K562 (cell line): ENCODE results near the gene E2F7. TPM values are rescaled to one million over a fixed set of nuclear protein-coding genes. Genes with fewer than 3 reads are reported as not detected.

Source experiments
- ATAC-seq: fragments of 200-7000 bp; cut with Tn5 transposase; 3 replicates; pipeline ENCODE4 v1.9.1; 2020; ENCODE audit warnings: moderate library complexity
- BruUV-seq: library from RNA; stranded (reverse); fragments of 400-500 nt; replicated peaks from 2 replicates; lab custom pipeline; 2021; lab: Mats Ljungman, UMichigan
- CTCF ChIA-PET: fragments of 300-600 bp; formaldehyde crosslinking; extraction: SDS; loops from one replicate; lab custom pipeline; 2021; ENCODE audit warnings: low intra/inter-chr PET ratio; lab: Yijun Ruan, JAX
- POLR2A ChIA-PET: fragments of 300-600, 350-650 bp; sonication (Branson Sonifier 250); formaldehyde crosslinking; extraction: SDS; loops from one replicate; lab custom pipeline; 2021; ENCODE audit warnings: antibody characterized with exemption, inconsistent platforms; lab: Yijun Ruan, JAX
- DNase-seq, 4 experiments: peaks; one replicate each; pipeline versions ENCODE4 v3.0.0 to v3.0.0-alpha.2; 2011 to 2018; ENCODE audit warnings: low spot score in 3 of 4, mixed read lengths in 3 of 4; ENCODE audit errors: extremely low read depth in 1 of 4
- FAIRE-seq: peaks from 2 replicates; lab custom pipeline; 2011; peaks lifted over from hg19 to GRCh38; lab: Jason Lieb, UNC
- H2AFZ ChIP-seq: 2 replicates; pipeline ENCODE4 v1.6.0; 2011; ENCODE audit warnings: low read depth, low read length, control low read depth, inconsistent platforms
- H3K27ac ChIP-seq: fragments of 200-600 bp; 3 replicates; pipeline ENCODE4 v1.8.0; 2011; ENCODE audit warnings: low read depth, mild to moderate bottlenecking, control low read depth, inconsistent platforms, low read length, moderate library complexity, mixed read lengths; ENCODE audit errors: extremely low read depth
- H3K27me3 ChIP-seq, 2 experiments: fragments of 300-600 bp in 1 of 2; 2 replicates in 1 of 2; 3 replicates in 1 of 2; pipeline versions ENCODE4 v1.6.0 to v1.8.0; 2011; ENCODE audit warnings: inconsistent platforms in 2 of 2, low read length in 2 of 2, mild to moderate bottlenecking in 1 of 2, mixed read lengths in 1 of 2, moderate library complexity in 1 of 2; ENCODE audit not compliant: control insufficient read depth in 2 of 2, insufficient read depth in 2 of 2
- H3K36me3 ChIP-seq: fragments of 300-600 bp; 3 replicates; pipeline ENCODE4 v1.8.0; 2011; ENCODE audit warnings: mild to moderate bottlenecking, low read length, inconsistent platforms; ENCODE audit not compliant: control insufficient read depth, insufficient read depth
- H3K4me1 ChIP-seq, 2 experiments: fragments of 200-600 bp in 1 of 2; replicated peaks in 1 of 2; 2 replicates in 1 of 2; 3 replicates in 1 of 2; pipeline versions ENCODE4 v1.5.1 to v1.8.0; 2011; ENCODE audit warnings: inconsistent platforms in 2 of 2, low read length in 2 of 2, mild to moderate bottlenecking in 1 of 2, mixed read lengths in 1 of 2, moderate library complexity in 1 of 2; ENCODE audit not compliant: control insufficient read depth in 2 of 2, insufficient read depth in 2 of 2
- H3K4me2 ChIP-seq: 2 replicates; pipeline ENCODE4 v1.6.1; 2011; ENCODE audit warnings: low read length, control low read depth, inconsistent platforms, mixed read lengths; ENCODE audit not compliant: insufficient read depth
- H3K4me3 ChIP-seq: fragments of 200-600 bp; sonication (generic), shearing (Covaris generic); 2 replicates; pipeline ENCODE4 v1.5.1; 2016; ENCODE audit warnings: control low read depth, inconsistent platforms
- H3K79me2 ChIP-seq: fragments of 200-600 bp; 3 replicates; pipeline ENCODE4 v1.8.0; 2011; ENCODE audit warnings: low read length, inconsistent platforms; ENCODE audit not compliant: control insufficient read depth, insufficient read depth
- H3K9ac ChIP-seq, 2 experiments: 2 replicates each; pipeline versions ENCODE4 v1.6.0 to v1.6.1; 2011; ENCODE audit warnings: low read depth in 2 of 2, low read length in 2 of 2, control low read depth in 1 of 2, inconsistent platforms in 1 of 2, mild to moderate bottlenecking in 1 of 2, mixed read lengths in 1 of 2; ENCODE audit not compliant: insufficient read depth in 1 of 2
- H3K9me1 ChIP-seq: one replicate; pipeline ENCODE4 v1.6.0; 2011; ENCODE audit warnings: inconsistent platforms, mild to moderate bottlenecking, low read length, moderate library complexity; ENCODE audit not compliant: control insufficient read depth, insufficient read depth
- H3K9me3 ChIP-seq: replicated peaks from 2 replicates; pipeline ENCODE4 v1.5.1; 2011; ENCODE audit warnings: low read depth, low read length, inconsistent platforms; ENCODE audit not compliant: control insufficient read depth, insufficient read depth
- H4K20me1 ChIP-seq: replicated peaks from 2 replicates; pipeline ENCODE4 v1.6.1; 2011; ENCODE audit warnings: low read length, inconsistent platforms, mixed read lengths; ENCODE audit not compliant: control insufficient read depth, insufficient read depth
- BCL6 ChIP-seq: fragments of 250-450 bp; sonication (Bioruptor Pico); IDR thresholded peaks from 2 replicates; pipeline ENCODE4 v1.4.0; 2020
- BHLHE40 ChIP-seq: IDR thresholded peaks from 2 replicates; pipeline ENCODE4 v1.6.1; 2011; ENCODE audit warnings: low read length, improper control_type of control experiment
- CBX3 ChIP-seq, 2 experiments: IDR thresholded peaks; 1 replicate in 1 of 2; 2 replicates in 1 of 2; pipeline ENCODE4 v1.6.1; 2012; ENCODE audit warnings: inconsistent platforms in 2 of 2, low read length in 2 of 2, borderline replicate concordance in 1 of 2, control low read depth in 1 of 2
- CEBPG ChIP-seq, 3 experiments: fragments of 200-800 bp in 1 of 3; sonication (Bioruptor generic) in 1 of 3; sonication (generic) in 1 of 3; formaldehyde crosslinking in 1 of 3; IDR thresholded peaks in 2 of 3; conservative IDR thresholded peaks in 1 of 3; 2 replicates each; pipeline versions ENCODE4 v1.6.1 to v1.8.0; 2016 to 2022; ENCODE audit warnings: missing compliant biosample characterization in 2 of 3, missing genetic modification characterization in 2 of 3, mild to moderate bottlenecking in 1 of 3, missing genetic modification reagents in 1 of 3
- HMG20B ChIP-seq: fragments of 250-450 bp; sonication (Bioruptor Pico); IDR thresholded peaks from 2 replicates; pipeline ENCODE4 v1.5.0; 2021; ENCODE audit warnings: mild to moderate bottlenecking
- MEF2A ChIP-seq: IDR thresholded peaks from 2 replicates; pipeline ENCODE4 v1.6.1; 2011; ENCODE audit warnings: low read depth, mild to moderate bottlenecking, low read length, moderate library complexity; ENCODE audit not compliant: control insufficient read depth
- NFIC ChIP-seq: fragments of 450-650 bp; IDR thresholded peaks from 2 replicates; pipeline ENCODE4 v1.6.1; 2017; ENCODE audit warnings: mild to moderate bottlenecking, inconsistent platforms
- TRIM28 ChIP-seq: fragments of 450-650 bp; IDR thresholded peaks from 2 replicates; pipeline ENCODE4 v1.6.1; 2017
- ZNF174 ChIP-seq: fragments of 250-450 bp; sonication (Bioruptor Pico); IDR thresholded peaks from 2 replicates; pipeline ENCODE4 v1.4.0; 2020; ENCODE audit warnings: mild to moderate bottlenecking
- ZNF23 ChIP-seq: fragments of 250-450 bp; sonication (Bioruptor Pico); IDR thresholded peaks from 2 replicates; pipeline ENCODE4 v1.4.0; 2020; ENCODE audit warnings: mild to moderate bottlenecking
- ZNF717 ChIP-seq: fragments of 250-450 bp; sonication (Bioruptor Pico); IDR thresholded peaks from 2 replicates; pipeline ENCODE4 v1.5.0; 2021
- WGBS: fragments of 100-300 bp; shearing (Covaris generic); methylation state at CpG from one replicate; pipeline ENCODE4 v1.1.6; 2016; ENCODE audit warnings: low coverage, mixed read lengths; ENCODE audit not compliant: insufficient coverage; ENCODE audit errors: missing lambda C conversion rate; 5-methylcytosine and 5-hydroxymethylcytosine counted together
- in situ Hi-C: fragments of 300-500 bp; cut with MboI; formaldehyde crosslinking; loops from 4 replicates; pipeline ENCODE4 v1.15.0; 2018; ENCODE audit warnings: inconsistent platforms, mixed read lengths
- intact Hi-C: fragments of 100-400 bp; cut with micrococcal nuclease; formaldehyde crosslinking; loops from 2 replicates; pipeline ENCODE4 v1.14.2; 2022
- polyA plus RNA-seq, 8 experiments: library from polyadenylated mRNA; depleted of rRNA in 4 of 8; stranded (reverse) in 5 of 8; unstranded in 3 of 8; fragments of >200 nt; fragmentation: Nextera tagmentation in 2 of 8; fragmentation: Illumina TruSeq in 1 of 8; extraction: Ambion mirVana in 2 of 8; extraction: Trizol in 1 of 8; gene quantifications; 2 replicates each; pipeline versions ENCODE4 v1.2.1 to v1.2.3, GENCODE V29; 2011 to 2014; ENCODE audit warnings: inconsistent platforms in 1 of 8, missing spikeins in 1 of 8
- total RNA-seq, 7 experiments: library from RNA; depleted of rRNA in 6 of 7; stranded (reverse); fragments of >200 nt in 6 of 7; fragmentation: Illumina TruSeq in 2 of 7; extraction: Trizol in 2 of 7; gene quantifications; 2 replicates each; pipeline versions ENCODE4 v1.2.1 to v1.2.3, GENCODE V29; 2011 to 2021; ENCODE audit warnings: low replicate concordance in 1 of 7
- TF ChIP-seq, protein P1 (sequence below): fragments of 250-450 bp; sonication (Bioruptor Pico); IDR thresholded peaks from 2 replicates; pipeline ENCODE4 v1.4.0; 2020; ENCODE audit warnings: mild to moderate bottlenecking, moderate library complexity

E2F7 gene
- total and polyA plus RNA-seq, 9 of the 15 experiments (the other 6 are each of a cell fraction or from before 2014, with no cell fraction given) = 3.4 to 13.6 (median 8.1) TPM

DNA sequence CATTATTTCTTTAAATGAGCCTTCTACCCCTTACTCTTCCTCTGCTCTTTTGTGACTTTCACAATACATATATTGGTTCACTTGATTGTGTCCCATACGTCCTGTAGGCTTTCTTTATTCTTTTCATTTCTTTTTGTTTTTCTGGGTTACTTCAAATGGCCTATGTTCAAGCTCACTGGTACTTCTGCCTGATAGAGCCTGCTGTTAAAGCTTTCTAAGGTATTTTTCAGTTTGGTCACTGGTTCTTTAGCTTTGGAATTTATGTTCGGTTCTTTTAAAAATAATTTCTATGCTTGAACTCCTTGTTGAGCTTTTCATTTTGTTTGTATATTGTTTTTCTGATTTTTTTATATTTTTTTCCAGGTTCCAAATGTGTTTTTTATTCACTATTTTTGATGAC lies 81.9 kb downstream of the E2F7 start:
- H2AFZ ChIP-seq = no peak overlapping the region
- DNase-seq = no peak
- ChIA-PET POLR2A (no interaction called here), CTCF (no interaction called here)
- H4K20me1 ChIP-seq = no peaks in the 10 kb centered on the region
- in situ Hi-C loops = no loop called here
- no peak overlapping the region for H3K4me3 ChIP-seq
- no peaks in the 10 kb centered on the region; a peak in 1 of 5 replicates for H3K4me1 ChIP-seq
- no peak overlapping the region for H3K9ac ChIP-seq
- H3K36me3 ChIP-seq = no peaks in the 10 kb centered on the region
- H3K9me1 ChIP-seq = no peaks in the 10 kb centered on the region
- no peaks in the 10 kb centered on the region for H3K79me2 ChIP-seq
- intact Hi-C loops = no loop called here
- no peaks in the 10 kb centered on the region for H3K9me3 ChIP-seq
- FAIRE-seq = no peak
- no peaks in the 10 kb centered on the region for H3K27me3 ChIP-seq
- H3K4me2 ChIP-seq = no peak overlapping the region
- 0% methylated on average over 2 of the region's 2 CpGs for WGBS
- no TSS peak for BruUV-seq
- no peak for ATAC-seq
- TF ChIP-seq ZNF174 (CRISPR knock-in tag) = no peak
- no peak for TF ChIP-seq ZNF23 (CRISPR knock-in tag)
- no peak for TF ChIP-seq ZNF717 (CRISPR knock-in tag)
- no peak for TF ChIP-seq MEF2A
- no peak for TF ChIP-seq CEBPG (CRISPR knock-in tag; IDR thresholded peaks at IDR 0.05)
- no peak for TF ChIP-seq CEBPG (tag; conservative IDR thresholded peaks at IDR 0.05 in 1 of 2, IDR thresholded peaks at IDR 0.05 in 1 of 2)
- TF ChIP-seq BCL6 (CRISPR knock-in tag) = no peak
- TF ChIP-seq HMG20B (CRISPR knock-in tag) = no peak
- TF ChIP-seq CBX3 (IDR thresholded peaks at IDR 0.05; ENCODE audit: borderline replicate concordance in 1 of 2, low read length in 2 of 2) = peak in 1 of 2 experiments; percentile 53; a peak in 1 of 3 replicates
- no peak for TF ChIP-seq NFIC
- TF ChIP-seq, protein P1, sequence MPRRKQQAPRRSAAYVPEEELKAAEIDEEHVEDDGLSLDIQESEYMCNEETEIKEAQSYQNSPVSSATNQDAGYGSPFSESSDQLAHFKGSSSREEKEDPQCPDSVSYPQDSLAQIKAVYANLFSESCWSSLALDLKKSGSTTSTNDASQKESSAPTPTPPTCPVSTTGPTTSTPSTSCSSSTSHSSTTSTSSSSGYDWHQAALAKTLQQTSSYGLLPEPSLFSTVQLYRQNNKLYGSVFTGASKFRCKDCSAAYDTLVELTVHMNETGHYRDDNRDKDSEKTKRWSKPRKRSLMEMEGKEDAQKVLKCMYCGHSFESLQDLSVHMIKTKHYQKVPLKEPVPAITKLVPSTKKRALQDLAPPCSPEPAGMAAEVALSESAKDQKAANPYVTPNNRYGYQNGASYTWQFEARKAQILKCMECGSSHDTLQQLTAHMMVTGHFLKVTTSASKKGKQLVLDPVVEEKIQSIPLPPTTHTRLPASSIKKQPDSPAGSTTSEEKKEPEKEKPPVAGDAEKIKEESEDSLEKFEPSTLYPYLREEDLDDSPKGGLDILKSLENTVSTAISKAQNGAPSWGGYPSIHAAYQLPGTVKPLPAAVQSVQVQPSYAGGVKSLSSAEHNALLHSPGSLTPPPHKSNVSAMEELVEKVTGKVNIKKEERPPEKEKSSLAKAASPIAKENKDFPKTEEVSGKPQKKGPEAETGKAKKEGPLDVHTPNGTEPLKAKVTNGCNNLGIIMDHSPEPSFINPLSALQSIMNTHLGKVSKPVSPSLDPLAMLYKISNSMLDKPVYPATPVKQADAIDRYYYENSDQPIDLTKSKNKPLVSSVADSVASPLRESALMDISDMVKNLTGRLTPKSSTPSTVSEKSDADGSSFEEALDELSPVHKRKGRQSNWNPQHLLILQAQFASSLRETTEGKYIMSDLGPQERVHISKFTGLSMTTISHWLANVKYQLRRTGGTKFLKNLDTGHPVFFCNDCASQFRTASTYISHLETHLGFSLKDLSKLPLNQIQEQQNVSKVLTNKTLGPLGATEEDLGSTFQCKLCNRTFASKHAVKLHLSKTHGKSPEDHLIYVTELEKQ (CRISPR knock-in tag) = no peak
- TF ChIP-seq BHLHE40 = no peak
- TF ChIP-seq TRIM28 = peak; percentile 42; the same call in 1 of the 2 replicates
- H3K27ac ChIP-seq = no peak overlapping the region
